Cardiac muscle cell (in vitro differentiated cells and primary cell): Measurements from ENCODE around the gene TBX6. TPM values are rescaled to one million over a fixed set of nuclear protein-coding genes. Genes with fewer than 3 reads are reported as not detected.
"Not testable (repeated sequence)": the region's sequence is repeated elsewhere in the genome, so short reads cannot be mapped to it uniquely, and the experiment has no call there.

ENCODE experiments used
- DNase-seq, 2 donors: peaks; one replicate each; pipeline versions ENCODE4 v3.0.0 to v3.0.0-alpha.2; 2010 to 2017; ENCODE audit warnings: low read depth in 1 of 2, low spot score in 1 of 2
- H3K27ac ChIP-seq: fragments of 200-600 bp; sonication (generic); 2 replicates; pipeline ENCODE4 v1.5.1; 2016
- H3K27me3 ChIP-seq: fragments of 200-600 bp; sonication (generic); 2 replicates; pipeline ENCODE4 v1.6.0; 2016; ENCODE audit warnings: control low read depth
- H3K36me3 ChIP-seq: fragments of 200-600 bp; sonication (generic); 2 replicates; pipeline ENCODE4 v1.5.1; 2016; ENCODE audit warnings: control low read depth
- H3K4me1 ChIP-seq: fragments of 200-600 bp; sonication (generic); 2 replicates; pipeline ENCODE4 v1.8.1; 2017; ENCODE audit warnings: low read depth, mild to moderate bottlenecking, mixed run types
- H3K4me3 ChIP-seq: fragments of 200-600 bp; sonication (generic); 2 replicates; pipeline ENCODE4 v1.5.1; 2016; ENCODE audit warnings: mild to moderate bottlenecking
- H3K9me3 ChIP-seq: fragments of 200-600 bp; sonication (generic); 2 replicates; pipeline ENCODE4 v1.5.1; 2017; ENCODE audit warnings: low read depth, mild to moderate bottlenecking, control low read depth
- polyA plus RNA-seq: library from polyadenylated mRNA; unstranded; fragments of >200 nt; fragmentation: Nextera tagmentation; extraction: Ambion mirVana; gene quantifications from 2 replicates; pipeline ENCODE4 v1.2.1, GENCODE V29; 2016
- total RNA-seq: library from RNA; depleted of rRNA; stranded (reverse); fragments of >200 nt; gene quantifications from 2 replicates; pipeline ENCODE4 v1.2.3, GENCODE V29; 2016
- TF ChIP-seq, protein P1 (sequence below): IDR thresholded peaks from 2 replicates; pipeline ENCODE4 v1.5.1; 2012; ENCODE audit warnings: low read depth, mild to moderate bottlenecking, low read length

TBX6 gene
- total and polyA plus RNA-seq, 2 experiments from 2014 or later = 2.2 to 5.0 TPM

DNA sequence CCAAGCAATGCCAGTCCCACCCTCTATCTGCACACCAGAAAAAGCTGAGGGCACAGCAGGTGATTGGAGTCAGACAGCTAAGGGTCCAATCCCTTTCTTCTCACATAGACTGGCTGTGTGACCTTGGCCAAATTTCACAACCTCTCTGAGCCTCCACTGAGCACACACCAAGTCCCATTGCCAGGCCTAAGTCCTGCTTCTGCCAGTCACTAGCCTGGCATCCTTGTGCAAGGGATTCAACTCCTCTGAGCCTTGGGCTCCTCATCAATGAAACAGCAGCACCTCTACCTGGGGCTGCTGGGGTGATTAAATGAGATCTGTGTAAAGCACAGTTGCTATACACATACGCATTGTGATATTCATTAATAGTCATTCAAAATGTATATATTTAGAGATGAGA is 45.1 kb downstream of the TBX6 start:
- Histone ChIP-seq H3K9me3 (no peaks in the 10 kb centered on the region), H3K27me3 (no peaks in the 10 kb centered on the region), H3K4me1 (no peaks in the 10 kb centered on the region), H3K4me3 (no peak overlapping the region), H3K27ac (no peak overlapping the region), H3K36me3 (no peaks in the 10 kb centered on the region)
- TF ChIP-seq, protein P1, sequence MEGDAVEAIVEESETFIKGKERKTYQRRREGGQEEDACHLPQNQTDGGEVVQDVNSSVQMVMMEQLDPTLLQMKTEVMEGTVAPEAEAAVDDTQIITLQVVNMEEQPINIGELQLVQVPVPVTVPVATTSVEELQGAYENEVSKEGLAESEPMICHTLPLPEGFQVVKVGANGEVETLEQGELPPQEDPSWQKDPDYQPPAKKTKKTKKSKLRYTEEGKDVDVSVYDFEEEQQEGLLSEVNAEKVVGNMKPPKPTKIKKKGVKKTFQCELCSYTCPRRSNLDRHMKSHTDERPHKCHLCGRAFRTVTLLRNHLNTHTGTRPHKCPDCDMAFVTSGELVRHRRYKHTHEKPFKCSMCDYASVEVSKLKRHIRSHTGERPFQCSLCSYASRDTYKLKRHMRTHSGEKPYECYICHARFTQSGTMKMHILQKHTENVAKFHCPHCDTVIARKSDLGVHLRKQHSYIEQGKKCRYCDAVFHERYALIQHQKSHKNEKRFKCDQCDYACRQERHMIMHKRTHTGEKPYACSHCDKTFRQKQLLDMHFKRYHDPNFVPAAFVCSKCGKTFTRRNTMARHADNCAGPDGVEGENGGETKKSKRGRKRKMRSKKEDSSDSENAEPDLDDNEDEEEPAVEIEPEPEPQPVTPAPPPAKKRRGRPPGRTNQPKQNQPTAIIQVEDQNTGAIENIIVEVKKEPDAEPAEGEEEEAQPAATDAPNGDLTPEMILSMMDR = no peak
- DNase-seq = no peak

DNA sequence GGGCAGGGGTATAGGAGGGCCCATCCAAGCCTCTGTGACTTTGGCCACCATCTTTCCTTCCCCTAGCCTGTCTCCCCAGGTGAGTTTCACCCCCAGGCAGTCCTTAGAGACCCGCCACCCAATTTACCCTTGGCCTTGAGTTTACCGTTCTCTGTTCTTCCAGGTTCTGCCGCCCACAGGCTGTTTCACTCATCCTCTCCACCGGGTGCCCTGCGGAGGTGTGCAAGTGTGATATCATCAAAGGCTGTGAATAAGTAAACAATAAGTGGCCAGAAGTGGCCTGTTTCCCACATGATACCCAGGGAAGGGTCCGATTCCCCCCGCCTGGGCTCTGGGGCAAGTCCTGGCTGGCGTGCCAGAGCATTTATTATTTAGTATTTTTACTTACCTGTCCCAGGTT is 45.5 kb downstream of the TBX6 start:
- Histone ChIP-seq H3K36me3 (no peaks in the 10 kb centered on the region), H3K4me1 (no peaks in the 10 kb centered on the region), H3K27me3 (no peaks in the 10 kb centered on the region), H3K27ac (no peak overlapping the region), H3K9me3 (no peaks in the 10 kb centered on the region), H3K4me3 (no peak overlapping the region)
- DNase-seq = no peak
- TF ChIP-seq, protein P1 = no peak

DNA sequence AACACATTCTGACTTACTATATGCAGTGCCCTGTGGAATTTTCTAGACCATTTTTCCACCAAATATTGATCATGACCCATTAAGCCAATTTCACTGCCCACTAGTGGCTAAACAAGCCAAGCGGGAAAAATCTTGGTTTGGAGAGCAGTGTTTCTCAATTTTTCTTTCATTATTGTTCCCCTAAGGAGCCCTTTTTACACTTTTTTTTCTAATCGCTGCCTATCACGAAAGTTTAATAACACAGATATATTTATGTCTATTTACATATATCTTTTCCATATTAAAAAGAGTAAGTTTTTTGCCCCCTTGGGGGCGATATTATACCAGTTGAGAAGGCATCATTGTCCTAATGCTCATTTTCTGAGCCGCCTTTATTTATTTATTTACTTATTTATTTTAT is 49.9 kb downstream of the TBX6 start:
- TF ChIP-seq, protein P1 = peak; percentile 37
- Histone ChIP-seq H3K27ac (no peak overlapping the region), H3K4me1 (no peaks in the 10 kb centered on the region), H3K36me3 (no peaks in the 10 kb centered on the region), H3K9me3 (no peaks in the 10 kb centered on the region), H3K27me3 (peaks cover 12% of the 10 kb centered on the region), H3K4me3 (no peak overlapping the region)
- peak; percentile 39 to 69 for DNase-seq

DNA sequence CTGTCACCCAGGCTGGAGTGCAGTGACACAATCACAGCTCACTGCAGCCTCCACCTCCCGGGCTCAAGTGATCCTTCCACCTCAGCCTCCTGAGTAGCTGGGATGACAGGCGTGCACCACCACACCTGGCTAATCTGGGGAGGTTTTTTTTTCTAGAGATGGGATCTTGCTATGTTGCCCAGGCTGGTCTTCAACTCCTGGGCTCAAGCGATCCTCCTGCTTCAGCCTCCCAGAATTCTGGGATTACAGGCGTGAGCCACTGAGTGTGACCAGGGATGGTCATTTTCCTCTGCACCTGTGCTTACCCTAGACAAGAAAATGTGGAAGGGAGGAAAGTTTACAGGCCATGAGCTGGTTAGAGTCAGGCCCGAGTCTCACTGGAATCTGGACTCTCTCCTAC is 51.0 kb downstream of the TBX6 start:
- not testable (repeated sequence) for H3K27ac ChIP-seq, DNase-seq, H3K4me1 ChIP-seq, H3K36me3 ChIP-seq, H3K9me3 ChIP-seq, H3K4me3 ChIP-seq
- H3K27me3 ChIP-seq = peaks cover 22% of the 10 kb centered on the region

- H3K4me3 ChIP-seq = no peak overlapping the region
- H3K4me1 ChIP-seq = no peaks in the 10 kb centered on the region
- no peak overlapping the region for H3K27ac ChIP-seq
- H3K9me3 ChIP-seq = no peaks in the 10 kb centered on the region
- peaks cover 25% of the 10 kb centered on the region for H3K27me3 ChIP-seq
- TF ChIP-seq, protein P1 = no peak
- DNase-seq = no peak
- no peaks in the 10 kb centered on the region for H3K36me3 ChIP-seq
These were observed 51.5 kb downstream of the TBX6 start for GRCh38 chr16:30040221-30040620.

Other genes with a start within 250 kb of the TBX6 start
- 138 and 139 TPM in 2 replicates for gene CDIPT, start 228.7 kb downstream of the TBX6 start, total RNA-seq
- 144 TPM in 2 replicates for gene CDIPT, start 228.7 kb downstream of the TBX6 start, polyA plus RNA-seq
- 13.9 and 21.1 TPM in 2 replicates for gene SEZ6L2, start 192.4 kb downstream of the TBX6 start, total RNA-seq
- 5.8 and 10.3 TPM in 2 replicates for gene SEZ6L2, start 192.4 kb downstream of the TBX6 start, polyA plus RNA-seq
- 1.8 and 3.9 TPM in 2 replicates for gene ASPHD1, start 191.4 kb downstream of the TBX6 start, total RNA-seq
- 1.8 and 2.3 TPM in 2 replicates for gene ASPHD1, start 191.4 kb downstream of the TBX6 start, polyA plus RNA-seq
- gene KCTD13, start 165.7 kb downstream of the TBX6 start, total RNA-seq = 17.6 and 22.1 TPM in 2 replicates
- gene KCTD13, start 165.7 kb downstream of the TBX6 start, polyA plus RNA-seq = 22.3 and 23.3 TPM in 2 replicates
- gene TMEM219, start 129.8 kb downstream of the TBX6 start, total RNA-seq = 73.7 and 110 TPM in 2 replicates
- gene TMEM219, start 129.8 kb downstream of the TBX6 start, polyA plus RNA-seq = 109 and 156 TPM in 2 replicates
- gene TAOK2, start 118.1 kb downstream of the TBX6 start, total RNA-seq = 69.4 and 70.9 TPM in 2 replicates
- 25.8 and 36.2 TPM in 2 replicates for gene TAOK2, start 118.1 kb downstream of the TBX6 start, polyA plus RNA-seq
- 22.2 and 25.6 TPM in 2 replicates for gene HIRIP3, start 96.3 kb downstream of the TBX6 start, total RNA-seq
- gene HIRIP3, start 96.3 kb downstream of the TBX6 start, polyA plus RNA-seq = 26.7 and 32.5 TPM in 2 replicates
- 83.7 and 167 TPM in 2 replicates for gene INO80E, start 95.7 kb downstream of the TBX6 start, total RNA-seq
- 17.1 and 19.0 TPM in 2 replicates for gene INO80E, start 95.7 kb downstream of the TBX6 start, polyA plus RNA-seq
- 1.6 and 7.2 TPM in 2 replicates for gene DOC2A, start 80.9 kb downstream of the TBX6 start, total RNA-seq
- gene DOC2A, start 80.9 kb downstream of the TBX6 start, polyA plus RNA-seq = 3.3 and 6.9 TPM in 2 replicates
- gene C16orf92, start 68.7 kb downstream of the TBX6 start, total RNA-seq = not detected in 2 replicates
- not detected in 2 replicates for gene C16orf92, start 68.7 kb downstream of the TBX6 start, polyA plus RNA-seq
- 0.21 and 0.36 TPM in 2 replicates for gene TLCD3B, start 60.7 kb downstream of the TBX6 start, total RNA-seq
- gene TLCD3B, start 60.7 kb downstream of the TBX6 start, polyA plus RNA-seq = not detected in 2 replicates
- 3,852 and 5,767 TPM in 2 replicates for gene ALDOA, start 26.2 kb downstream of the TBX6 start, total RNA-seq
- gene ALDOA, start 26.2 kb downstream of the TBX6 start, polyA plus RNA-seq = 5,441 and 6,816 TPM in 2 replicates
- 94.3 and 134 TPM in 2 replicates for gene PPP4C, start 15.9 kb downstream of the TBX6 start, total RNA-seq
- 217 and 225 TPM in 2 replicates for gene PPP4C, start 15.9 kb downstream of the TBX6 start, polyA plus RNA-seq
- 67.1 and 107 TPM in 2 replicates for gene YPEL3, start 4.3 kb upstream of the TBX6 start, total RNA-seq
- gene YPEL3, start 4.3 kb upstream of the TBX6 start, polyA plus RNA-seq = 115 and 143 TPM in 2 replicates
- 1.7 and 2.0 TPM in 2 replicates for gene GDPD3, start 21.6 kb upstream of the TBX6 start, total RNA-seq
- gene GDPD3, start 21.6 kb upstream of the TBX6 start, polyA plus RNA-seq = 0.72 and 0.96 TPM in 2 replicates
- 57.2 and 70.2 TPM in 2 replicates for gene MAPK3, start 31.3 kb upstream of the TBX6 start, total RNA-seq
- gene MAPK3, start 31.3 kb upstream of the TBX6 start, polyA plus RNA-seq = 29.7 and 35.9 TPM in 2 replicates
- gene CORO1A, start 91.7 kb upstream of the TBX6 start, total RNA-seq = 0.92 and 3.2 TPM in 2 replicates
- gene CORO1A, start 91.7 kb upstream of the TBX6 start, polyA plus RNA-seq = 2.0 and 3.4 TPM in 2 replicates
- 254 and 290 TPM in 2 replicates for gene BOLA2B, start 101.7 kb upstream of the TBX6 start, total RNA-seq
- gene BOLA2B, start 101.7 kb upstream of the TBX6 start, polyA plus RNA-seq = 89.4 and 146 TPM in 2 replicates
- 61.6 and 76.1 TPM in 2 replicates for gene SLX1A, start 102.0 kb upstream of the TBX6 start, total RNA-seq
- 67.3 and 85.1 TPM in 2 replicates for gene SLX1A, start 102.0 kb upstream of the TBX6 start, polyA plus RNA-seq
- 3.7 and 4.2 TPM in 2 replicates for gene SULT1A3, start 107.3 kb upstream of the TBX6 start, total RNA-seq
- gene SULT1A3, start 107.3 kb upstream of the TBX6 start, polyA plus RNA-seq = 7.7 and 17.1 TPM in 2 replicates
- 0.07 and 3.2 TPM in 2 replicates for gene NPIPB13, start 156.6 kb upstream of the TBX6 start, total RNA-seq
- gene NPIPB13, start 156.6 kb upstream of the TBX6 start, polyA plus RNA-seq = 4.1 and 5.3 TPM in 2 replicates